NCI-H146 treated with DMSO at 0.1 percent for 48 hours (cell line): ENCODE data around the gene CACHD1.

Source experiments
- DNase-seq: peaks from one replicate; lab custom pipeline; 2025; ENCODE audit not compliant: unreplicated experiment; lab: John Stamatoyannopoulos, UW

Gene CACHD1

DNA sequence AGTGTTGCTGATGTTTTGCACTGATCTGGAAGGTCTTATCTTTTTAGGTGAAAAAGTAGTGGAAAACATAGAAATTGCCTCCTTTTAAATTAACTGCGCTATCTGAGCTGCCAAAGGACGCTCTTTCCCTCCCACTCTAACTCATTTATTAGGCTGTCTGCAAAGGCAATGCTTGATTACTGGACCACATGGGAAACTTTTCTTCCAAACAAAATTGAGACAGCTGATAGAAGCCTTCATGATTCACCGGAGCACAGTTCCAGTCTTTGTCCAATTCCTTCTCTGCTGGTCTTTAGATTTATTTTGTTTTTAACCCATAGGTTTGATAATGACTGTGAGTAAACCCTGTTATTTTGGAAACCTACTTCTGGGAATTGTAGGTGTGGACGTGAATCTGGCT is 181.9 kb downstream of the CACHD1 start:
- no peak for DNase-seq

DNA sequence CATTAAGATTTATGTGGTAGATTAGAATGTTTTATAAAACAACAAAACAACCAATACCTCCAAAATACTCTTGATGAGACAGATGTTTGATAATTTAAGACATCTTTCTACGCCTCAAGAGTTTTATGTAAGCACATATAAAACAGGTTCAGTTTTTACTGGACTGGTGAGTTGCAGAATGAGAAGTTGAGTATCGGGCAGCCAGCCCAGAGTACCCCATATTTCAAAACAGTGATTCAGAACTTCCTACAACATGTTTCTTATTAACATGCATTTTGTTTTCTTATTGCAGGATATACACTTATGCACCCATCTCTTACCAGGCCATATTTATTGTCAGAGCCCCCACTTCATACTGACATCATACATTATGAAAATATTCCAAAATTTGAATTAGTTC is 183.5 kb downstream of the CACHD1 start:
- DNase-seq: no peak

- DNase-seq: no peak
These were observed 184.8 kb downstream of the CACHD1 start for GRCh38 chr1:64654519-64655341.

GRCh38 chr1:64655861-64656260 is 185.9 kb downstream of the CACHD1 start:
- DNase-seq: no peak

GRCh38 chr1:64659478-64660138 is 189.7 kb downstream of the CACHD1 start:
- no peak for DNase-seq

DNA sequence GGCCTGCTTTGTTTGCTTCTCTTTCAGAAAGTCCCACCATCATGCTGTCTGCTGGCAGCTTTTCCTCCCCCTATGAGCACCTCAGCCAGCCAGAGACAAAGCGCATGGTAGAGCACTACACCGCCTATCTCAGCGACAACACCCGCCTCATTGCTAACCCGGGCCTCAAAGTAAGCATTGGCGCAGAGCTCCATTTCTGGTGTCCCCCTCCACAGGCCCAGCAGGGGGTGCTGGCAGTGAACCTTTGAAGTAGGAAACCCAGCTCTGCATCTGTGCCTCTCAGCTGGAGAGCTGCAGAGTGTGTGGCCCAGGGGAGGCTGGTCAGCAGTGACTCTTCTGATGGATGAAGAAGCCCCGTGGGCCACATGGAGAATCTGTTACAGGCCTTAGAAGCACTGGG is 193.7 kb downstream of the CACHD1 start:
- DNase-seq: no peak

DNA sequence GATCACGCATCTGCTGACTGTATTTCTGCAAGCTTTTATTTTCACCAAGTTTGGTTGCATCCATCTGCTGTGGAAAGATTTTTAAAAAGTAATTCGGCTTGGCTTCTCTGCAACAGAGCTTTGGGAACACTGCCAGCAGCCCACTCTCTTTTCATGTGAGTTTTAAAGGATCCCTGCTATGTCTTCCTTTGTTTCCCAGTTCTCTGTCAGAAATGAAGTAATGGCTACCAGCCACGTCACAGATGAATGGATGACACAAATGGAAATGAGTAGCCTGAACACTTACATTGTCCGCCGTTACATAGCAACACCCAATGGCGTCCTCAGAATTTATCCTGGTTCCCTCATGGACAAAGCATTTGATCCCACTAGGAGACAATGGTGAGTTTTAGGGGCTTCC is 194.4 kb downstream of the CACHD1 start:
- DNase-seq: no peak

DNA sequence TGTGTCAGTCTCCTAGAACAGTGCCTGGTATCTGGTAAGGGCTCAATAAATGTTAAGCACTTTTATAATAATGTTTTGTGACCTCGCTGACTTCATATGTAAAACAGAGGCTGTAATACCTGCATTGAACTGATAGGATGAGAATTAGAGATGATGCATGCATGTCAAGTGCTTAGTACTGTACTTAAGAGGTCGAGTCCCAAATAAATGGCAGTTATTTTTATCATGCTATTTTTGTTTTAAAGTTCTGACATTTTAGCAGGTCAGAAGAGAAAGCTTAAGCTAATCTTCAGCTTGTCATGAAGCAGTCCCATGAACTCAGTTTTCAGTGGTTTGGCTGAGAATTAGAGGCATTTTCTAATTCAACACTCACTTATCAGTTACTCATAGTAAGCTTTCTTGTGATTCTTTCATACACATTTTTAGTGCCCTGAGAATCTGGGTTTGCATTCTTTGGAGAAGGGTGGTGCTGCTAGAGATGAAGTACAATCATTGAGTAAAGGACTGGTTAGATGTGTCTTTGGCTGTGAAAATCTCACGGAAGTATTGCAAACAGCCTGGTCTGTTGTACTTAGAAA is 199.3 kb downstream of the CACHD1 start:
- no peak for DNase-seq

GRCh38 chr1:64675718-64676345 is 205.9 kb downstream of the CACHD1 start:
- no peak for DNase-seq

DNA sequence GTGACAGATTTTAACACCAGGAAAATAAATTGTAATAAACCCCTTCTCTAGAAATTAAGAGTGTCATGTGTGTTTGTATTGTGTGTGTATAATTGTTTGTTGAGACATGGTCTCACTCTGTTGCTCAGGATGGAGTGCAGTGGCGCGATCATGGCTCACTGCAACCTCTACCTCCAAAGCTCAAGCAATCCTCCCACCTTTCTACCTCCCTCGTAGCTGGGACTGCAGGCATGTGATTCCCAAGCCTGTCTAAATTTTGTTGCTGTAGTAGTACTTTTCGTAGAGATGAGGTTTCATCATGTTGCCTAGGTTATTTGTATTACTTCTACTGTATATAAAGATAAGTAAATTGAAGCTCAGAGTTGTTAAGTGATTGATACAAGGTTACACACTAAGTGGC is 206.5 kb downstream of the CACHD1 start:
- DNase-seq: no peak

- DNase-seq: no peak
These were observed 207.6 kb downstream of the CACHD1 start for GRCh38 chr1:64677532-64677931.

DNA sequence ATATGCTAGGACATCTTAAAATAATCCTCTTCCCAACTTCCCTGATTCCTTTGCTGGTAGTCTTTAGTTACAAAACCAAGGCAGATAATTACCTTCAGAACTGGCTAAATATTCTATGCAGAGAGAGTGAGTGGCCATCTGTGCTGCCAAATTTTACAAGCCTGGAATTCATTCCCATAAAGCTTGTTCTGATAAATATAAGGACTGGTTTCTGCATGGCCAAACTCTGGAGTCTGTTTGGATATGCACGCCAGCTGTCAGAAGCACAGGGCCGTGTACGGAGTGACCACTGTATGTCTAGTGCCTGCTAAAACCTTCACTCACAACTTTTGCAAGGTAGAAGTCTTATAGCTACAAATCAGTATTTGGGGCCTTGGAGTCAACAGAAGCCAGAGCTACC is 208.4 kb downstream of the CACHD1 start:
- DNase-seq: no peak

GRCh38 chr1:64679177-64679576 is 209.2 kb downstream of the CACHD1 start:
- DNase-seq: no peak

DNA sequence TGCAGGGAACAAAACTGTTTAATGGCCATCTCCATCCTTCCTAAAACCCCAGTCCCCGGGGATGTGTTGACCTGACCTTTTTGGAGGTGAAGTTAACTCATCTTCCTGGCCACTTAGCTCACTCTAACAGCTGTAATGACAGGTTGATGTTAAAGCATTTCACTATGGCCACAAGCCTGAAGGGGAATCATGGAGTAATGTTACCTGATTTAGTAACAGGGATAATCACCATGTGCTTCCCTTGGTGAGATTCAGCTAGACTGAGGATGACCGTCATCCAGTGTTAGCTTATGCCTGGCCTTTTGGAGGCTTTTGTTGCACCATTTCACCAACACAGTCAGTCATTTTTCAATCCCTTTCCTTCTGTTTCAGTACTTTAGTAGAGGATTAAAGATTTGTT is 210.7 kb downstream of the CACHD1 start:
- no peak for DNase-seq

DNA sequence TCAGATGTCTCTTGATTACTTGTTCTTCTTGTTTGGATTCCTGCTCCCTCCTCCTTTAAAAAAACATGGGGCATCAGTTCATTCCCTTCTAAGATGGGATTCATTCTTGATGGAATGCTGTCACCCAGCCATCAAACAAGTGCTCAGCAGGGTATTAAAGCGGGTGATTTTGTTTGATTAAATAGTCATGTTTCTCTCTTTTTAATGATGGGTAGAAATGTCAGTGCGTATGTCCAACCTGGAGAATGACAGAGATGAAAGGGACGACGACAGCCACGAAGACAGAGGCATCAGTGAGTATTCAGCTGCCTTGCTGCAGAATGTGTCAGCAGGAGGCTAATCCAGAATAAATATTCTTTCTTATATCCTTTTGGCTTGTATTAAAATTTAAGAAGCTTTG is 211.1 kb downstream of the CACHD1 start:
- DNase-seq: peak; percentile 12

DNA sequence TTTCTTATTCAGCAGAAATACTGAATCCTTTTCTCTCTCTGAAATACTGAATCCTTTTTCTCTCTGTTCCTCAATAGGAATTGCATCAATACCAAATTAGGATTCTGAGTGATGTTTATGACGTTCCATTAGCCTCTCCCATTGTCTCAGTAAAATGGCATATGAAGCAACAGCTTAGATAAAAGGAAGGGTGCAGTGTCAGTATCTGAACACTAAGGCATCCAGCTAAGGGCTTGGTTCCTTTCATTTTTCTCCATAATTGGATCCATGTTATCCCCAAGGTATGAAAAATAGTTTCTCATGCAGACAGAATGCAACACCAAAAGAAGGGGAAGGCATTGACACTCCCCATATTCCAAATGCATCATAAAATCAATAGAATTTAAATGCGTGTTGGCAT is 213.5 kb downstream of the CACHD1 start:
- DNase-seq: no peak

DNA sequence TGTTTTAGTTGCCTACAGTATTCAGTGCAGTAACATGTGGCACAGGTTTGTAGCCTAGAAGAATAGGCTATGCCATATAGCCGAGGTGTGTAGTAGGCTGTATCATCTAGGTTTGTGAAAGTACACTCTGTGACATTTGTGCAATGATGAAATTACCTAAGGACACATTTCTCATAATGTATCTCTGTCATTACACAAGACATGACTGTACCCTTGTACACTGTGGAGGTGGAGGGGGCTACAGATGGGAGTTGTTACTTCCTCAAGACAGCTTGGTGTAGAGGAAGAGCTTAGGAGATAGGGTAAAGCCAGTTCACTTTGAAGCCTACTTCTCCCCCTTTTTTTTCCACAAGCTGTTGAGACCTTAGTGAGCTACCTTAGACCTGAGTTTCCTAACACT is 215.3 kb downstream of the CACHD1 start:
- DNase-seq: no peak

DNA sequence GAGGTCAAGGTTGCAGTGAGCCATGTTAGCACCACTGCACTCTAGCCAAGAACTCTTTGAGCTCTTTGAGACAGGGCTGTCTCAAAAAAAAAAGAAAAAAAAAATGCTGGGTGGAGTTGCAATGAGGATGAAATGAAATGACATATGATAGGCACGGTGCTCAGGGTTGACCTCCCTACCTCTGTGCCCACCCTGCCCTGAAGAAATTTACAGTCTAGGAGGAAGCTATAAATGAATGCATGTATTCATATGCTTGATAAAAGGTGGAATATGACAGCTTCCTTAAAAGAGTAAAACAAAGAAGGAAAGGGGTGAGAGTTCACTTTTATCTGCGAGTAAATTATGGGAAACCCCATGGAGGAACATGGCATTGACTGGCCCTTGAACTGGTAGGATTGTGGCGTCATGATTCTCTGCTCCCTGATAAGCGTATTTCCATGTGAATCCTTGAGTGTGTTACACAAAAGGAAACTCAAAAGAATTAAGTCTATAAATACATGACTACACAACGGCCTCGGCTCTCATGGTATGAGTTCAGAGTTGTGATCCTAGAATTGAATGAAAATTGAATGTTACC is 215.9 kb downstream of the CACHD1 start:
- no peak for DNase-seq

GRCh38 chr1:64686828-64687724 is 217.1 kb downstream of the CACHD1 start:
- DNase-seq: no peak

DNA sequence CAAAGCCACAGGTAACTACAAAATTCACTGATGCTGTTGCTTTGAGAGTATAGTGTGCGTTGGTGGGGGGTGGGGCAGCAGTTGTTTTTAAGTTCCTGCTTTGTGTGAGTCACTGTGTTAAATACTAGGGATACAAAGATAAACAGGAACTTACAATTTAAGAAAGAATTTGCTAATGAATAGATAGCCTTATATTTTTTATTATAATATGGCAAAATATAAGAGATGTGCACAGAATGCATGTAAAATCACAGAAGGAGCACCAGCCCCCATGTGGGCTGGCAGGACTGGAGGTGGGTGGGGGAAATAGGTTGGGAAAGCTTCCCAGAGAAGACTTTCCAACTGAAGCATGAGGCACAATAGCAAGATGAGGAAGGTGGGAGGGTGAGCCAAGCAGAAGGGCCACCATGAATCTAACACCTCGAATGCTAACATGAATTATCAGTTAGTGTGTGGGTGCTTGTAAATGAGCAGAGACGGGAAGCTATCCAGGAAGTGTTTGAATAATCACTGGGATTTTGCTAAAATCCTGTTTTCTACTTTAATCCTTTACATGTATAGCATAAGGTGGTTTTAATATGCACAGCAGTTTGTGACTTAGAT is 217.9 kb downstream of the CACHD1 start:
- DNase-seq: no peak
